Measurements from ENCODE around the gene ADAM30.

The ADAM30 gene

DNA sequence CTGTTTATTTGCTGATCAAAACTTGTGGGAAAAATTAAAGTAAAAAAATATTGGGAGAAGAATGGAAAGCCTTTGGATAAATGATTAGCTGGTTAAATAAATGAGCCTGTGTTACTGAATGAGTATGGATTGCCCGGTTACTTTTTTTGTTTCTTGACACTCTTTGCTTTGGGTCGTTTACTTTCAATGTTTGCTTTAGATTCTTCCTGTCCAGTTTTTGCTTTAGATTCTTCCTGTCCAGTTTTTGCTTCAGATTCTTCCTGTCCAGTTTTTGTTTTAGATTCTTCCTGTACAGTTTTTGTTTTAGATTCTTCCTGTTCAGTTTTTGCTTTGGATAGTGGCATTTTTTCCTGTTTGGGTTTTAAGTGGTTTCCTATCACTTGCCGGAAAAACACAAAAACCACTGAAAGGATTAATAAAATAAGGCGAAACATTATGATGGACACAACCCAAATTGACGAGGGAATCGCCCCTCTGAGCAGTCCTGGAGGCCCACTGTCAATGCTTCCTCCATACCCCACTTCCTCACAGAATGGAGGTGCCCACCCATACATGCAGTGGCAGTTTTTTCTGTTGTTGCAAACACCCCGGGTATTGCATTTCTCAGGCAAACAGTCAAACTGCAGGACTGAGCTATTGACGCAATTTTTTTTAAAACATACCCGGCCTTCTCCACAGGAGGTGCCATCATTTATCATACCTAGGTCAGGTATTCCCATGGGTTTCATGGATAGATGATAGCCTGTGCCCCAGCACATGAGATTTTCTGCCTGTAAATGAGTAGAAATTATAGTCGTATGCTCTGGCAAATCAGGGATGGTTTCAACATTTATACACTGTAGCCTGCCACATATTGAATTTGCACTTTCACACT, 2.3 kb downstream of the ADAM30 start:
- H3K9me3 ChIP-seq (ENCODE audit: control insufficient read depth, low read length): no peaks in the 10 kb centered on the region
- no peaks in the 10 kb centered on the region for H3K36me3 ChIP-seq (ENCODE audit: control insufficient read depth, insufficient read depth, low read length)
- no peaks in the 10 kb centered on the region for H3K4me1 ChIP-seq (ENCODE audit: control insufficient read depth, insufficient read depth, low read length)
- no peak overlapping the region for H3K4me3 ChIP-seq (ENCODE audit: insufficient read depth, low read depth, low read length)
- no peak overlapping the region for H3K27ac ChIP-seq (ENCODE audit: insufficient read depth, low read depth, low read length, poor library complexity, severe bottlenecking)
- 89 to 95% methylated on average over 10 of the region's 10 CpGs for WGBS, 2 experiments
- H3K27me3 ChIP-seq (ENCODE audit: control insufficient read depth, insufficient read depth, low read length, poor library complexity, severe bottlenecking): no peaks in the 10 kb centered on the region

DNA sequence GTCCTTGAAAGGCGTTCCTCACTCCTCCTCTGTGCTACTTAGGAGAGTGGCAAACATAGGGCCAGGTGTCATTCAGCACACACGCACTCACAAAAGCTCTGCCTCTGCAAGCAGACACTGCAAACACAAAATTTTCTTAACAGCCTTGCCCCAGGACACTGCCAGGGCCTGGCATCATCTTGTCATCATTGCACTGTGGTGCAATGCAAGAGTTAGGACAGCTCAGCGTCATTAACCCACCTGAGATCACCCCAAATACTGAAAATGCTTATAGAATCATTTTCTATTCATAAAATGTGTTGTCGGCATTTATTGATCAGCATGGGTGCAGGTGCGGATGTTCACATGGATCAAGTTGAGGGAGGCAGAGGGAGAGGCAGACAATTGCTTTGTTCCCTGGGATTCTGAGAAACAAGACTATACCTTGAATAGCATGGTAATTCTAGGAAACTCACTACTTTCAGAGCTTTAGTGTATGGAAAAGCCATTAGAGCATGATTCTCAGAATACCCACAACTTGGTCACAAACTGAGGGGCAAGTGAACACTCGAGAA, 3.0 kb downstream of the ADAM30 start:
- H3K27me3 ChIP-seq (ENCODE audit: control insufficient read depth, insufficient read depth, low read length, poor library complexity, severe bottlenecking): no peaks in the 10 kb centered on the region
- WGBS, 2 experiments: 94 to 97% methylated on average over 6 of the region's 6 CpGs
- H3K4me3 ChIP-seq (ENCODE audit: insufficient read depth, low read depth, low read length): no peak overlapping the region
- H3K9me3 ChIP-seq (ENCODE audit: control insufficient read depth, low read length): no peaks in the 10 kb centered on the region
- no peak overlapping the region for H3K27ac ChIP-seq (ENCODE audit: insufficient read depth, low read depth, low read length, poor library complexity, severe bottlenecking)
- no peaks in the 10 kb centered on the region for H3K4me1 ChIP-seq (ENCODE audit: control insufficient read depth, insufficient read depth, low read length)
- H3K36me3 ChIP-seq (ENCODE audit: control insufficient read depth, insufficient read depth, low read length): no peaks in the 10 kb centered on the region

DNA sequence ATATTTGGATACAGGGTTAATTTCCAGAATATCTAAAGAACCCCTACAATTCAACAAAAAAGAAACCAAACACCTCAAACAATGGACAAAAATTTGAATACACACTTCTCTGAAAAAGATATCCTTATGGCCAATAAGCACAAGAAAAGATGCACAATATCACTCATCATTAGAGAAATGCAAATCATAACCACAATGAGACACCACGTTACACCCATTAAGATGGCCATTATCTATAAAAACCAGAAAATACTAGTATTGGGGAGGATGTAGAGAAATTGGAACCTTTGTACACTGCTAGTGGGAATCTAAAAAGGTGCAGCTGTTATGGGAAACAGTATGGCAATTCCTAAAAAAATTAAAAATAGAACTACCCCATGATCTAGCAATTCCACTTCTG, 4.9 kb downstream of the ADAM30 start:
- Histone ChIP-seq H3K9me3 (ENCODE audit: control insufficient read depth, low read length) (no peaks in the 10 kb centered on the region), H3K4me3 (ENCODE audit: insufficient read depth, low read depth, low read length) (no peak overlapping the region), H3K27me3 (ENCODE audit: control insufficient read depth, insufficient read depth, low read length, poor library complexity, severe bottlenecking) (no peaks in the 10 kb centered on the region), H3K27ac (ENCODE audit: insufficient read depth, low read depth, low read length, poor library complexity, severe bottlenecking) (no peak overlapping the region), H3K4me1 (ENCODE audit: control insufficient read depth, insufficient read depth, low read length) (no peaks in the 10 kb centered on the region), H3K36me3 (ENCODE audit: control insufficient read depth, insufficient read depth, low read length) (no peaks in the 10 kb centered on the region)
- no CpG with 5 or more reads among the region's 1 CpG for WGBS, 2 experiments

DNA sequence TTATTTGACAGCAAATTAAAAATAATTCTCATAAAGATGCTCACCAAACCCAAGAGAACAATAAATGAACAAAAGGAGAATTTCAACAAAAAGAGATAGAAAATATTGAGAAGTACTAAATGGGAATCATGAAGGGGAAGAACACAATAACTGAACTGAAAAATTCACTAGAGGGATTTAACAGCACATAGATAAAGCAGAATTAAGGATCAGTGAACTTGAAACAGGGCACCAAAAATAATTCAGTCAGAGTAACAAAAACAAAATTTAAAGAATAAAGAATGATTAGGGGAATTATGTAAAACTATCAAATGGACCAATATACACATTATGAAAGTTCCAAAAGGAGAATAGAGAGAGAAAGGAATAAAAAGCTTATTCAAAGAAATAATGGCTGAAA, 7.8 kb downstream of the ADAM30 start:
- H3K27ac ChIP-seq (ENCODE audit: insufficient read depth, low read depth, low read length, poor library complexity, severe bottlenecking): no peak overlapping the region
- no peaks in the 10 kb centered on the region for H3K36me3 ChIP-seq (ENCODE audit: control insufficient read depth, insufficient read depth, low read length)
- no peak overlapping the region for H3K4me3 ChIP-seq (ENCODE audit: insufficient read depth, low read depth, low read length)
- H3K9me3 ChIP-seq (ENCODE audit: control insufficient read depth, low read length): no peaks in the 10 kb centered on the region
- no peaks in the 10 kb centered on the region for H3K27me3 ChIP-seq (ENCODE audit: control insufficient read depth, insufficient read depth, low read length, poor library complexity, severe bottlenecking)
- H3K4me1 ChIP-seq (ENCODE audit: control insufficient read depth, insufficient read depth, low read length): no peaks in the 10 kb centered on the region

DNA sequence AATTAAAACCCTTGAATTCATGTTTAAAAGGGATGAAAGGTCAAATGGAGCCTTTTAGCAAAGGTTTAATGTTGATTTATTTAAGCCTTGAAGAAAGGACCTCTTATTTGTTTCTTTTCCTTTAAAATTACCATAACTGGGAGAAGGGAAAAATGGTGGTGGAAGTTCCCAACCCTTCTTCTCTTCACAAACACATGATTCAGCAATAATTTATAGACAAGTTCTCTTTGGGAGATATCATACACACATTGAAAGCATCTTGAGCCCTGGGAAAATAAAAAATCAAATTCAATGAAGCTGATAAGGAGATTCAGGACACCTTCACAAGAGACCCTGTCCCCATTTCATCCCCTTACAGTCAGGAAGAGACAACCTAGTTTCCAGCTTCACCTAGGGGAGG, 8.9 kb downstream of the ADAM30 start:
- Histone ChIP-seq H3K4me1 (ENCODE audit: control insufficient read depth, insufficient read depth, low read length) (no peaks in the 10 kb centered on the region), H3K27me3 (ENCODE audit: control insufficient read depth, insufficient read depth, low read length, poor library complexity, severe bottlenecking) (no peaks in the 10 kb centered on the region), H3K9me3 (ENCODE audit: control insufficient read depth, low read length) (no peaks in the 10 kb centered on the region), H3K4me3 (ENCODE audit: insufficient read depth, low read depth, low read length) (no peak overlapping the region), H3K27ac (ENCODE audit: insufficient read depth, low read depth, low read length, poor library complexity, severe bottlenecking) (no peak overlapping the region), H3K36me3 (ENCODE audit: control insufficient read depth, insufficient read depth, low read length) (no peaks in the 10 kb centered on the region)

DNA sequence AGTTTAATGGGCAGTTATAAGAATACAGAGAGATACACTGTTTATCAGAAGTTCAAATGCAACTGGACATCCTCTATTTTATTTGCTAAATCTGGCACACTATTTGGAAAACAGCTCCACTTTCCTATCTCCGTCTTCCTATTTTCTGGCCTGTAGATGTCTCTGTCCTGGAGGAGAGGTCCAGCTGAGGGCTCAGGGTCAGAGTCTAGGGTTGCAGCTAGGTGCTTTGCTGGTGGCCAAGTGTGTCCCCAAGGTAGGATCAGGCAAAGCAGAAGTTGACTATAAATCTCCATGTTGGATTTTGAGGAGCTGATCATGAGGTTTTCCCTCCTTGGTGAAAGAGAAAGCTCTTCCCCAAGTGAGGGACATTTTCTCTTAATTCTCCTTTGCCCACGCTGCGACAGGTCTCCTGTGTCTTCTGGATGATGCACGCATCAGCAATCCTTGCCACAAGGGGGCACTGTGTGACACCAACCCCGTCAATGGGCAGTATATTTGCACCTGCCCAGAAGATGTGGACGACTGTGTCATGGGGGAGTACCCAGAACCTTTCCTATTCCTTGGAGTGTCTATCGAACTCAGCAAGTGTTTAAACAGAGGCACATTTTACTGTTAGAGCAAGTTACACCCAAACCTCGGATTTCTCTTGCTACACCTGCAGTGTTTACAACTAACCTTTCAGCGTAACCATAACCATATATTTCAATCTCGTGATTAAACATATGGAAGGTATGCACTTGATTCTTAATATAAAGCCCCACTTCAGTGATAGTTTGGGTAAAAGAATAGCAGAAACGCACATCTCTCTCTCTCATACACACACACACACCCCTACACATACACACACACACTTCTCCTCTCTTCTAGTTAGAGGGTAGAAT, 10.2 kb downstream of the ADAM30 start:
- Histone ChIP-seq H3K4me1 (ENCODE audit: control insufficient read depth, insufficient read depth, low read length) (no peaks in the 10 kb centered on the region), H3K27ac (ENCODE audit: insufficient read depth, low read depth, low read length, poor library complexity, severe bottlenecking) (no peak overlapping the region), H3K27me3 (ENCODE audit: control insufficient read depth, insufficient read depth, low read length, poor library complexity, severe bottlenecking) (no peaks in the 10 kb centered on the region), H3K9me3 (ENCODE audit: control insufficient read depth, low read length) (no peaks in the 10 kb centered on the region), H3K4me3 (ENCODE audit: insufficient read depth, low read depth, low read length) (no peak overlapping the region), H3K36me3 (ENCODE audit: control insufficient read depth, insufficient read depth, low read length) (no peaks in the 10 kb centered on the region)
- WGBS, 2 experiments: 53 to 55% methylated on average over 10 of the region's 11 CpGs

DNA sequence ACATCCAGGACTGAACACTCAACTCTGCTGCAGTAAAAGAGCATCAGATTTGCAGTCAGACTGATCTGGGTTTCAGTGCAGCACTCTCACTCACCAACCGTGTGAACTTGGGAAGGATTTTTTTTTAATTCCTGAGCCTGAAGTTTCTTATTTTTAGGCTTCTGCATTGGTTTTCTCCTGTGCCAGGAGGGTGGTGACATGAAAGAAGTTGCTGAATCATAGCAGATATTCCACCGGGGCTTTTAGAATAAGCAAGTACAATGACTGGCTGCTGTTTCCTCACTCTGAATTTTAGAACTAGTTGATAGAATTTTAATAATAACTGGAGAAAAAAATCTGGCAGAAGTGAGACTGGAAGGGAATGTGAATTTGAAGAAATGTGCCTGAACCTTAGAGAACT, 11.6 kb downstream of the ADAM30 start:
- Histone ChIP-seq H3K27ac (ENCODE audit: insufficient read depth, low read depth, low read length, poor library complexity, severe bottlenecking) (no peak overlapping the region), H3K27me3 (ENCODE audit: control insufficient read depth, insufficient read depth, low read length, poor library complexity, severe bottlenecking) (no peaks in the 10 kb centered on the region), H3K4me3 (ENCODE audit: insufficient read depth, low read depth, low read length) (no peak overlapping the region), H3K36me3 (ENCODE audit: control insufficient read depth, insufficient read depth, low read length) (no peaks in the 10 kb centered on the region), H3K4me1 (ENCODE audit: control insufficient read depth, insufficient read depth, low read length) (no peaks in the 10 kb centered on the region), H3K9me3 (ENCODE audit: control insufficient read depth, low read length) (no peaks in the 10 kb centered on the region)
- 89 to 94% methylated on average over 2 of the region's 2 CpGs for WGBS, 2 experiments

DNA sequence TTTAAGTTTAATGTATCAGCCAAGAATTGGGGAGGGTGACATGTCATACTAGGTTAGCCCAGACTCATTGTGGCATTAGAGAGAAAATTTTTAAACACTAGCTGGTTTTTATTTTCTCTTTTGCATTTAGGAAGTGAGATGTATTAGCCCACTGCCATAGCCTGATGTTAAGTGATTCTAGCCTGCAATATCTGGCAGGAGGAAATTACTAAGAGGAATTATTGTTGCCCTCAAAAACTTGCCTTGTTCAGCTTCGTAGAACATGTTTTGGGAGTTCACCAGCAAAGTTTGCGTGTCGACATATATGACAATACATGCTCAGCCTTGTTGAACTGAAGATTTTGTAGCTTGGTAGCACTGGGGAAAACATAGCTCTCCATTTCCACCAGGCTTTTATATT, 12.5 kb downstream of the ADAM30 start:
- Histone ChIP-seq H3K4me1 (ENCODE audit: control insufficient read depth, insufficient read depth, low read length) (no peaks in the 10 kb centered on the region), H3K27me3 (ENCODE audit: control insufficient read depth, insufficient read depth, low read length, poor library complexity, severe bottlenecking) (no peaks in the 10 kb centered on the region), H3K9me3 (ENCODE audit: control insufficient read depth, low read length) (no peaks in the 10 kb centered on the region), H3K36me3 (ENCODE audit: control insufficient read depth, insufficient read depth, low read length) (no peaks in the 10 kb centered on the region), H3K27ac (ENCODE audit: insufficient read depth, low read depth, low read length, poor library complexity, severe bottlenecking) (no peak overlapping the region), H3K4me3 (ENCODE audit: insufficient read depth, low read depth, low read length) (no peak overlapping the region)
- 96 to 97% methylated on average over 3 of the region's 3 CpGs for WGBS, 2 experiments

DNA sequence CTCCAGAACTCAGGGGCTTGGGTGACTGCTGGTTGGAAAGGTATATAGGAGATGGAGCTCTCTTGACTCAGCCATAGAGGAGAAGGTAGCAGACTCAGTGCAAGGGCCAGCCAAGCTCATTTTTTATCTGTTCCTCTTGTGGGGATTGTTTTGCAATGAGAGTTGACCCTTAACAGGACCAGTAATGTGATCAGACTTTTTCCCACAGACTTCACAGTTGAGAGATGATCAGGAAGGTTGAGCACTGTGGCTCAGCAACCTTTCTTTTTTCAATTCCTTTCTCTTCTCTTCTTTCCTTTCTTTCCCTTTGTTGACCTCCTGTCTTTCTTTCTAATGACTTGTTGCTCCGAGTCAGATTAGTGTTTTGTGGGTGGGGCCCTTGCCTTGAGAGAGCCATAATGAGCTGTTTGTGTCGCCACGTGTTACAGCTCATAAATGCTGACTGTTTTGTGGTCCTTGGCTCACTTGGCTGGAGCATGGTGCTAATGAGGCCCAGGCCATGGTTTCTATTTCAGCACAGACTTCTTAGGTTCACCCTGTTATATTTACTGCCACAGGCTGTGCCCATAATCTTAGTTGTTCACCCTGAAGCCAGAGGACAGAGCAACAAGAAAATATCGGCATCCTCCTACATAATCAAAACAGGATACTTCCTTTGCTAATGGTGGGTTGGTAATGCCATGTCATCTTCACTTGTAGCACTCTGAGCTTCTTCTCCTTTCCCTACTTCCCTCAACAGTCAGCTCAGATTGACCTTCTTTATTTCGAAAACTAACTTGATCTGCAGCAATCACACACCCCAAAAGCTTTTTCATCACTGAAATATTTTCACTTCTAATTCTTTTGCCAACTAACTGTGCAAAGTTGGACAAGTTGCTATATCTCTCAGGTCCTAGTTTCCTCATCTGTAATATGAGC, 13.9 kb downstream of the ADAM30 start:
- Histone ChIP-seq H3K4me3 (ENCODE audit: insufficient read depth, low read depth, low read length) (no peak overlapping the region), H3K4me1 (ENCODE audit: control insufficient read depth, insufficient read depth, low read length) (no peaks in the 10 kb centered on the region), H3K36me3 (ENCODE audit: control insufficient read depth, insufficient read depth, low read length) (no peaks in the 10 kb centered on the region), H3K27me3 (ENCODE audit: control insufficient read depth, insufficient read depth, low read length, poor library complexity, severe bottlenecking) (no peaks in the 10 kb centered on the region), H3K27ac (ENCODE audit: insufficient read depth, low read depth, low read length, poor library complexity, severe bottlenecking) (no peak overlapping the region), H3K9me3 (ENCODE audit: control insufficient read depth, low read length) (no peaks in the 10 kb centered on the region)
- WGBS, 2 experiments: 79 to 86% methylated on average over 5 of the region's 5 CpGs

Measured in ectodermal cell (in vitro differentiated cells).